NCI-H146 treated with DMSO at 0.1 percent for 48 hours (cell line): ENCODE data around the gene ZNF790.

Source experiments
- DNase-seq: peaks from one replicate; lab custom pipeline; 2025; ENCODE audit not compliant: unreplicated experiment; lab: John Stamatoyannopoulos, UW

Gene ZNF790

GRCh38 chr19:36772311-36773222 is 65.6 kb downstream of the ZNF790 start, which contains the start of gene ZNF850:
ZNF850 (minus strand) TSS chr19:36772807; CDS start chr19:36762606, 10,201 bp downstream.
- DNase-seq = peak; percentile 88

DNA sequence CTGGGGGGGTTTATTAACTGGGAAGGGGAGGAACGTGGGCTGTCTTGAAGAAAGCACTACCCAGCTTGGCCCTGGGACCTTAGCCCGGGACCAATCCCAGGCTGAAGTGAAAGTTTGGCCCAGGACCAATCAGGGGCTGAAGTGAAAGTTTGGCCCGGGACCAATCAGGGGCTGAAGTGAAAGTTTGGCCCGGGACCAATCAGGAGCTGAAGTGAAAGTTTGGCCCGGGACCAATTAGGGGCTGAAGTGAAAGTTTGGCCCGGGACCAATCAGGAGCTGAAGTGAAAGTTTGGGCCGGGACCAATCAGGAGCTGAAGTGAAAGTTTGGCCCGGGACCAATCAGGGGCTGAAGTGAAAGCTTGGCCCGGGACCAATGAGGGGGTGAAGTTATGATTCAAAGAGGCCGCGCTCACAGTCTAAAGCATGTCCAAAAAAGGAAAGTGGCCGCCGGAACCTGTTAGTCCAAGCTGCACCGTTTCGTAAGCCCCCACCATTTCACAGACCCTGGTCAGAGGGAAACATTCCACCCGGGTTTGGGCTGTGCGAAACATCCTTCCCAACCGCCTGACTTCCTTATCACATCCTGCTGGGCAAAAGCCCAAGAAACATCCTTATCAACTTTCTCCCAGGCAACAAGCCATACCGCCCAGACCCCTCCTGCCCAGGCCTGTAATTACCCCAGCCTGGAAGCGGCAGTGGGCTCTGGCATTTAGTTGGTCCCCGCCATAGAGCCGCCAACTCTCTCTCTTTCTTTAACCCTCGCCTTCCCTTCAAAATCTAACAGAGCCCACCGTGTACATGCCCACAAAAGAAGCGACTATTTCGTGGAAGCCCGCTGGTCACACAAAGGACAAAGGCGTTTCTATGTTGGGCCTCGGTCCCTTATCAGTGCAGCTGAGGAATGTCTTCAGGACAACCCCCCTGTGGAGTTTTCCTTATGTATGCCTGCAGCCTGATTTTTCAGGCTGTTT is 66.6 kb downstream of the ZNF790 start:
- DNase-seq = no peak
